Subcutaneous adipose tissue (tissue), 4 donors: ENCODE measurements around the gene CEBPA. TPM values are rescaled to one million over a fixed set of nuclear protein-coding genes. Genes with fewer than 3 reads are reported as not detected.

Source experiments
- total RNA-seq, 4 donors: library from RNA; depleted of rRNA; stranded (reverse); fragments of >200 nt; gene quantifications; one replicate each; pipeline ENCODE4 v1.1.0, GENCODE V29; 2016
- TF ChIP-seq, protein P1 (sequence below): fragments of 450-650 bp; IDR thresholded peaks from one replicate; pipeline ENCODE4 v1.5.1; 2016; ENCODE audit warnings: low read depth, mild to moderate bottlenecking, control low read depth, antibody characterized with exemption, moderate library complexity

Gene CEBPA
- total RNA-seq, 4 donors from 2014 or later: 114 to 646 (median 258) TPM

DNA sequence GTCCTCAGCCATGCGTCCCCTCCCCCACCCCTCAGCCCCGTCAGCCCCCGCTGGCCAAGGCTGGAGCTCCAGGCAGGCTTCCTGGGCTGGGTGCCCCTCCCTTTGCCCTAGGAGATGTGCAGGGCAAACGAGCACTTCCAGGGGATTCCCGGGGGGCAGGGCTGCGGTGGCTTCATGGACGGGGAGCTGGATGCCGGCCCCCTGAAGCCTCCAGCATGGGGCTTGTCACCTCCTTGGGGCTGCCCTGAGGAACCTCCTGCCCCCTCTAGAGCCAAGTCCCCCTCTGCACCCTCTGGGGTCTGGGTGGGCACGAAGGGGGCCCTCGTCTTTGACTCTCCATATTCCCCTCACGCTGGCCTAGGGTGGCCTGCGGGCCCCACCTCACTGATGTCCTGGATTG, 51.3 kb downstream of the CEBPA start:
- TF ChIP-seq, protein P1, sequence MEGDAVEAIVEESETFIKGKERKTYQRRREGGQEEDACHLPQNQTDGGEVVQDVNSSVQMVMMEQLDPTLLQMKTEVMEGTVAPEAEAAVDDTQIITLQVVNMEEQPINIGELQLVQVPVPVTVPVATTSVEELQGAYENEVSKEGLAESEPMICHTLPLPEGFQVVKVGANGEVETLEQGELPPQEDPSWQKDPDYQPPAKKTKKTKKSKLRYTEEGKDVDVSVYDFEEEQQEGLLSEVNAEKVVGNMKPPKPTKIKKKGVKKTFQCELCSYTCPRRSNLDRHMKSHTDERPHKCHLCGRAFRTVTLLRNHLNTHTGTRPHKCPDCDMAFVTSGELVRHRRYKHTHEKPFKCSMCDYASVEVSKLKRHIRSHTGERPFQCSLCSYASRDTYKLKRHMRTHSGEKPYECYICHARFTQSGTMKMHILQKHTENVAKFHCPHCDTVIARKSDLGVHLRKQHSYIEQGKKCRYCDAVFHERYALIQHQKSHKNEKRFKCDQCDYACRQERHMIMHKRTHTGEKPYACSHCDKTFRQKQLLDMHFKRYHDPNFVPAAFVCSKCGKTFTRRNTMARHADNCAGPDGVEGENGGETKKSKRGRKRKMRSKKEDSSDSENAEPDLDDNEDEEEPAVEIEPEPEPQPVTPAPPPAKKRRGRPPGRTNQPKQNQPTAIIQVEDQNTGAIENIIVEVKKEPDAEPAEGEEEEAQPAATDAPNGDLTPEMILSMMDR: no peak

DNA sequence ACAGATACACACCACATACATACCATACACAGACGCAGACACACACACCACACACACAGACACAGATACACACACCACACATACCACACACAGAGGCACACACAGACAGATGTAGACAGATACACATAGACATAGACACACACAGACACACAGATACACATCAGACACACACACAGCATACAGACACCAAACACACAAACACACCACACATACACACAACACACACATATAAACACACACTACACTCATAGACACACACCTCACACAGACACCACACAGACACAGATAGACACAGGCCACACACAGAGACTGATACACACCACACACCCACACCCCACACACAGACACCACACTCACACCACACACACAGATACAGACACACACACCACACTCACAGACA, 51.8 kb downstream of the CEBPA start:
- TF ChIP-seq, protein P1: no peak

Other genes with a start within 250 kb of the CEBPA start
- gene RHPN2, start 237.6 kb downstream of the CEBPA start, total RNA-seq: 1 to 10 TPM in 1 of 4 donors, under 1 TPM in 3; 0.66 to 2.7 (median 0.78) TPM
- gene GPATCH1, start 221.4 kb downstream of the CEBPA start, total RNA-seq: 10 to 100 TPM in 2 of 4 donors, 1 to 10 TPM in 2; 6.5 to 14.0 (median 10.5) TPM
- gene WDR88, start 170.4 kb downstream of the CEBPA start, total RNA-seq: not detected
- 10 to 100 TPM; 15.0 to 40.3 (median 20.0) TPM for gene LRP3, start 108.2 kb downstream of the CEBPA start, total RNA-seq
- gene SLC7A10, start 76.7 kb downstream of the CEBPA start, total RNA-seq: 100 to 1,000 TPM in 1 of 4 donors, 10 to 100 TPM in 2, 1 to 10 TPM in 1; 1.5 to 130 (median 13.0) TPM
- gene CEBPG, start 71.2 kb upstream of the CEBPA start, total RNA-seq: 10 to 100 TPM; 24.6 to 37.9 (median 32.5) TPM
- 100 to 1,000 TPM in 2 of 4 donors, 10 to 100 TPM in 2; 71.3 to 110 (median 92.6) TPM for gene PEPD, start 219.3 kb upstream of the CEBPA start, total RNA-seq